H54 (cell line): ENCODE data around the gene NGB.

Source experiments
- DNase-seq: peaks from one replicate; pipeline ENCODE4 v3.0.0; 2011; ENCODE audit warnings: low spot score, mixed read lengths; ENCODE audit not compliant: insufficient read length
- FAIRE-seq: peaks from 3 replicates; lab custom pipeline; 2011; peaks lifted over from hg19 to GRCh38; lab: Jason Lieb, UNC
- POLR2A ChIP-seq: IDR thresholded peaks from 2 replicates; pipeline ENCODE4 v1.6.1; 2011; ENCODE audit warnings: low read depth, mild to moderate bottlenecking, low read length

The NGB gene

GRCh38 chr14:77225254-77225653 is 45.8 kb downstream of the NGB start:
- FAIRE-seq (no peak), DNase-seq (no peak)
- TF ChIP-seq POLR2A = no peak

- DNase-seq (no peak), FAIRE-seq (no peak)
- TF ChIP-seq POLR2A = no peak
Observed at GRCh38 chr14:77224212-77224611, 46.8 kb downstream of the NGB start.

- TF ChIP-seq POLR2A = no peak
- DNase-seq (no peak), FAIRE-seq (no peak)
Observed at GRCh38 chr14:77222546-77223225, 48.3 kb downstream of the NGB start.

GRCh38 chr14:77221241-77221871 is 49.6 kb downstream of the NGB start:
- DNase-seq = no peak
- TF ChIP-seq POLR2A = no peak
- no peak for FAIRE-seq

DNA sequence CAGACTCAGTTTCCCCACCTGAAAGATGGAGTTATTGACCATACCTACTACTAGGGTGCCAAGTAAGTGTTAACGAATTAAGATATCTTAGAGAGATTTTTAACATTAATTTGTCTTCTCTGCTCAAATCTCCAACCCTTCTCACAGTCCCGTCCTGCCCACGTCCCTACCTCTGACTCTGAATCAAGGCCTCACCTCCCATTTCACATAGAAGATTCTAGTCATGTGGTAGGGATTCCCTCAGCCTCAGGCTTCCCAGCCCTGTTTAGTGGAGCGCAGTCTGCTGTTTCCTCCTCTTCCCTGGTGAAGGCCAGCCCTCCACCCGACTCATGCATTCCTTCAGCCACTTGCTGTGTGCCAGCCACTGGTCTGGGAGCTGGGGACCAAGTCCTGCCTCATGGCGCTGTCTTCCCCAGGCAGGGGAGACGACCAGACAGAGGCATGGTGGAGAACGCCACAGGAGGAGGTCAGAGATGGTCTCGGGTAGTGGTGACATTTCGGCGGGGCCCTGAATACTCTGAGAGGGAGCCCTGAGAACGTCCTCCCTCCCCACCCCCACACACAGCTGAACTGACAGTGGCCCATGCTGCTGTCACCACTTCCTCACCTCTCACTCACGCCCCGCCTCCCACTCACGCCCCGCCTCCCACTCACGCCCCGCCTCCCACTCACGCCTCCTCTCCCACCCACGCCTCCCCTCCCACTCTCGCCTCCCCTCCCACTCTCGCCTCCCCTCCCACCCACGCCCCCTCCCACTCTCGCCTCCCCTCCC is 50.6 kb downstream of the NGB start:
- no peak for TF ChIP-seq POLR2A
- FAIRE-seq = no peak

GRCh38 chr14:77219591-77219990 is 51.4 kb downstream of the NGB start:
- FAIRE-seq (no peak), DNase-seq (no peak)
- no peak for TF ChIP-seq POLR2A

More for the DNA sequence above, 50.6 kb downstream of the NGB start:
- no peak for DNase-seq

DNA sequence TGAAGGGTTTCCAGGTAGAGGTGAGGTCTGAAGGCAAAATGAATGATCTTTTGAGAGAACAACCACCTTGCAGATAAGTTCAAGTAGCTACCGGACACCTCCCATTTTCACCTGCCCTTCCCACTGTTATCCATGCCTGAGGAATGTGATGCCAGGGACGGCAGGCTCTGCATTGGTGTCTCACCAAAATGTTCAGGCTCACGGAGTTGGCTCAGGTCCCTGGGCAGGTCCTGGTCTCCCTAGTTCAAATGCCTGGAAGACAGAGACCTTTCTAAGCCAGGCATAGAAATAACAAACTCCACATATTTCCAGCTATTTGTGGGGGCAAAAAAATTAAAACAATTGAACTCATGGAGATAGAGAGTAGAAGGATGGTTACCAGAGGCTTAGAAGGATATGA is 53.5 kb downstream of the NGB start:
- FAIRE-seq = no peak
- DNase-seq = no peak
- no peak for TF ChIP-seq POLR2A
